ENCODE data around the gene NME1. TPM values are rescaled to one million over a fixed set of nuclear protein-coding genes. Genes with fewer than 3 reads are reported as not detected.
"Not testable (repeated sequence)": the region's sequence is repeated elsewhere in the genome, so short reads cannot be mapped to it uniquely, and the experiment has no call there.

The NME1 gene
- total RNA-seq, 1 experiment from 2014 or later = 172 TPM

DNA sequence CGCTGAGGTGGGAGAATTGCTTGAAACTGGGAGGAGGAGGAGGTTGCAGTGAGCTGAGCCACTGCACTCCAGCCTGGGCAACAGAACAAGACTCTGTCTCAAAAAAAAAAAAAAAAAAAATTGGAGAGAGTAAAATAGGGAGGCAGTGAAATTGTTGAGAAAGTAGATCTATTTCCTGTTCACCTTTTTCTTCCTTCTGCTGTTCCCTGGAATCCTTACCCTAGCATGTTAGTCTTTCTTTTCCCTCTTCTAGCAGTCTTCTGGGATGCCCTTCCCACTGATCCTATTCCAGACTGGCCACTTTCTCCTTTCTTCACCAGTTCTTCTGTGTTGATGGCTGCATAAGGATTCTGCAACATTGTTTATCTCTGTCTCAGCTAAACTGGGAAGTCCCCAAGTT is 16.0 kb downstream of the NME1 start:
- Histone ChIP-seq H2AFZ (no peak overlapping the region), H3K4me1 (replicated peaks; ENCODE audit: insufficient read depth) (peaks cover 18% of the 10 kb centered on the region; the same call in 1 of the 2 replicates), H3K9me3 (ENCODE audit: insufficient read depth, low read depth) (no peaks in the 10 kb centered on the region), H3K4me2 (no peak overlapping the region), H3K9me2 (ENCODE audit: insufficient read depth) (no peaks in the 10 kb centered on the region), H3K27me3 (ENCODE audit: insufficient read depth, low read depth) (no peaks in the 10 kb centered on the region), H3K36me3 (ENCODE audit: low read depth) (peaks cover 42% of the 10 kb centered on the region), H4K20me1 (ENCODE audit: insufficient read depth) (peaks cover 47% of the 10 kb centered on the region), H3K27ac (no peak overlapping the region; the same call in 1 of the 2 replicates), H3K79me2 (ENCODE audit: low read depth) (peaks cover 30% of the 10 kb centered on the region), H3F3A (ENCODE audit: insufficient read depth, low read depth) (peaks cover 79% of the 10 kb centered on the region), H3K4me3 (no peak overlapping the region)
- CTCF ChIA-PET = no interaction called here
- TF ChIP-seq, protein P1, sequence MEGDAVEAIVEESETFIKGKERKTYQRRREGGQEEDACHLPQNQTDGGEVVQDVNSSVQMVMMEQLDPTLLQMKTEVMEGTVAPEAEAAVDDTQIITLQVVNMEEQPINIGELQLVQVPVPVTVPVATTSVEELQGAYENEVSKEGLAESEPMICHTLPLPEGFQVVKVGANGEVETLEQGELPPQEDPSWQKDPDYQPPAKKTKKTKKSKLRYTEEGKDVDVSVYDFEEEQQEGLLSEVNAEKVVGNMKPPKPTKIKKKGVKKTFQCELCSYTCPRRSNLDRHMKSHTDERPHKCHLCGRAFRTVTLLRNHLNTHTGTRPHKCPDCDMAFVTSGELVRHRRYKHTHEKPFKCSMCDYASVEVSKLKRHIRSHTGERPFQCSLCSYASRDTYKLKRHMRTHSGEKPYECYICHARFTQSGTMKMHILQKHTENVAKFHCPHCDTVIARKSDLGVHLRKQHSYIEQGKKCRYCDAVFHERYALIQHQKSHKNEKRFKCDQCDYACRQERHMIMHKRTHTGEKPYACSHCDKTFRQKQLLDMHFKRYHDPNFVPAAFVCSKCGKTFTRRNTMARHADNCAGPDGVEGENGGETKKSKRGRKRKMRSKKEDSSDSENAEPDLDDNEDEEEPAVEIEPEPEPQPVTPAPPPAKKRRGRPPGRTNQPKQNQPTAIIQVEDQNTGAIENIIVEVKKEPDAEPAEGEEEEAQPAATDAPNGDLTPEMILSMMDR (conservative IDR thresholded peaks at IDR 0.05) = no peak
- TF ChIP-seq EZH2 (IDR thresholded peaks at IDR 0.05; ENCODE audit: low read depth) = no peak
- intact Hi-C loops (cut with micrococcal nuclease; ENCODE audit: unreplicated experiment) = loop anchor here (5.0 kb wide), 2 partner anchors 93 to 167 kb away; partner anchors contain the start of genes MBTD1 and UTP18
- BruUV-seq (replicated peaks) = no TSS peak
- POLR2A ChIA-PET (ENCODE audit: unreplicated experiment) = no interaction called here
- DNase-seq = no peak

DNA sequence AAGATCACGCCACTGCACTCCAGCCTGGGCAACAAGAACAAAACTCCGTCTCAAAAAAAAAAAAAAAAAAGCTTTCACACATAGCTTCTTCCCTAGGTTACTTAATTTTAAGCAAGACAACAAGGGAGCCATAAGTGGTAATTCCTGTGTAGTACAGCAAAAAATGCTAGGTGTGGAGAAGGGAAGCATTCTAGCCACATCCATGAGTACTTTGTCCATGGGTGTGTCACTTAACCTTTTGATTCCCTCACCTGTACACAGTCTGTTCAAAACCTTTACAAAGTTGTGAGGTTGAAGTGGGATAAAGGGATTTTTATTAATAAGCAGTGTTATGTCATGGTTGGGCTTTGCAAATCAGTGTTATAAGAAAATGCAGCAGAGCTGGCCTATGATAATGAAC is 17.4 kb downstream of the NME1 start:
- Histone ChIP-seq H3K79me2 (ENCODE audit: low read depth) (peaks cover 30% of the 10 kb centered on the region), H3K27me3 (ENCODE audit: insufficient read depth, low read depth) (no peaks in the 10 kb centered on the region), H2AFZ (no peak overlapping the region), H3K27ac (no peak overlapping the region), H3F3A (ENCODE audit: insufficient read depth, low read depth) (peaks cover 79% of the 10 kb centered on the region), H3K4me2 (no peak overlapping the region), H3K4me3 (no peak overlapping the region), H3K9me3 (ENCODE audit: insufficient read depth, low read depth) (no peaks in the 10 kb centered on the region), H3K9me2 (ENCODE audit: insufficient read depth) (no peaks in the 10 kb centered on the region), H4K20me1 (ENCODE audit: insufficient read depth) (peaks cover 47% of the 10 kb centered on the region), H3K4me1 (replicated peaks; ENCODE audit: insufficient read depth) (peaks cover 15% of the 10 kb centered on the region; the same call in 1 of the 2 replicates), H3K36me3 (ENCODE audit: low read depth) (peaks cover 42% of the 10 kb centered on the region)
- no TSS peak for BruUV-seq (replicated peaks)
- no peak for DNase-seq
- TF ChIP-seq, protein P1 (conservative IDR thresholded peaks at IDR 0.05) = no peak
- no peak for TF ChIP-seq EZH2 (IDR thresholded peaks at IDR 0.05; ENCODE audit: low read depth)
- POLR2A ChIA-PET (ENCODE audit: unreplicated experiment) = interaction anchor here (0.6 kb wide), 1 partner anchor 510 kb away, joined by 16 read pairs; no protein-coding TSS in a partner anchor
- intact Hi-C loops (cut with micrococcal nuclease; ENCODE audit: unreplicated experiment) = no loop called here
- CTCF ChIA-PET = no interaction called here

DNA sequence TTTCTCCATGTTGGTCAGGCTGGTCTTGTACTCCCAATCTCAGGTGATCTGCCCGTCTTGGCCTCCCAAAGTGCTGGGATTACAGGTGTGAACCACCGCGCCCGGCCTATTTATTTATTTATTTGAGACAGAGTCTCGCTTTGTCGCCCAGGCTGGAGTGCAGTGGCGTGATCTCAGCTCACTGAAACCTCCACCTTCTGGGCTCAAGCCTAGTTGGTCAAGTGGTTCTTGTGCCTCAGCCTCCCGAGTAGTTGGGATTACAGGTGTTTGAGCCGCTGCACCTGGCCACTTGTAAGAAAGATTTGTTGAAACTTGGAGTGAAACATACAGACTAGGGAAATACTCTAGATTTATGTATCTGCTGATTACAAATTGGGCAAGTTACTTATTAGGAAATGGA is 18.7 kb downstream of the NME1 start:
- H2AFZ ChIP-seq; DNase-seq; intact Hi-C loops (cut with micrococcal nuclease; ENCODE audit: unreplicated experiment); H3K4me3 ChIP-seq; CTCF ChIA-PET; H3K27me3 ChIP-seq (ENCODE audit: insufficient read depth, low read depth); H3K4me2 ChIP-seq; H3K27ac ChIP-seq; H3K9me3 ChIP-seq (ENCODE audit: insufficient read depth, low read depth); H3K9me2 ChIP-seq (ENCODE audit: insufficient read depth); BruUV-seq (replicated peaks): not testable (repeated sequence)
- H3K79me2 ChIP-seq (ENCODE audit: low read depth) = peaks cover 22% of the 10 kb centered on the region
- H3K36me3 ChIP-seq (ENCODE audit: low read depth) = peaks cover 42% of the 10 kb centered on the region
- peaks cover 78% of the 10 kb centered on the region for H3F3A ChIP-seq (ENCODE audit: insufficient read depth, low read depth)
- POLR2A ChIA-PET (ENCODE audit: unreplicated experiment) = interaction anchor here (0.5 kb wide), 1 partner anchor 139 kb away, joined by 3 read pairs; no protein-coding TSS in a partner anchor
- peaks cover 13% of the 10 kb centered on the region; the same call in 1 of the 2 replicates for H3K4me1 ChIP-seq (replicated peaks; ENCODE audit: insufficient read depth)
- H4K20me1 ChIP-seq (ENCODE audit: insufficient read depth) = peaks cover 48% of the 10 kb centered on the region

DNA sequence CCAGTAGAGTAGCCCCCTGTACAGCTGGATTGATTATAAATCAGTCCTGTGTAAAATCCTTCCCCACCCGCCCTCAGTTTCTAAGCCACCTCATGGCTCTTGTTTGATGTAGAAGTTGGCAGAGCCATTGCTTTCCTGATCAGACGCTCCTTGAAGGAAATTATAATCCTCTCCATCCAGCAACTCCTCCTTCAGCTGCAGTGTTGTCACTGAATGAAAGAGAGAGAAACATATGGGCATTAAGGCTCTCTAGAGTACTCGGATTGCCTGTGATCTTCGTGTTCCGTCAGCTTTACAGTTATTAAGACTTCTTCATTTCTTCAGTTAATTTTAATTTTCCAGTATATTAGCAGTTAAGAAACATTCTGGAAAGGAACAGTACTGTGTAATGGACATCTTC is 27.1 kb downstream of the NME1 start:
- peaks cover 5% of the 10 kb centered on the region for H4K20me1 ChIP-seq (ENCODE audit: insufficient read depth)
- no TSS peak for BruUV-seq (replicated peaks)
- ChIA-PET POLR2A (ENCODE audit: unreplicated experiment) (no interaction called here), CTCF (no interaction called here)
- no peak overlapping the region for H3K4me2 ChIP-seq
- no peak overlapping the region for H3K4me3 ChIP-seq
- H3K27ac ChIP-seq = no peak overlapping the region
- no peaks in the 10 kb centered on the region for H3K4me1 ChIP-seq (replicated peaks; ENCODE audit: insufficient read depth)
- peaks cover 27% of the 10 kb centered on the region for H3F3A ChIP-seq (ENCODE audit: insufficient read depth, low read depth)
- intact Hi-C loops (cut with micrococcal nuclease; ENCODE audit: unreplicated experiment) = no loop called here
- no peak for TF ChIP-seq EZH2 (IDR thresholded peaks at IDR 0.05; ENCODE audit: low read depth)
- TF ChIP-seq, protein P1 (conservative IDR thresholded peaks at IDR 0.05) = no peak
- no peaks in the 10 kb centered on the region for H3K9me3 ChIP-seq (ENCODE audit: insufficient read depth, low read depth)
- H3K9me2 ChIP-seq (ENCODE audit: insufficient read depth) = no peaks in the 10 kb centered on the region
- H2AFZ ChIP-seq = no peak overlapping the region
- H3K79me2 ChIP-seq (ENCODE audit: low read depth) = no peaks in the 10 kb centered on the region
- DNase-seq = no peak
- no peaks in the 10 kb centered on the region for H3K27me3 ChIP-seq (ENCODE audit: insufficient read depth, low read depth)
- H3K36me3 ChIP-seq (ENCODE audit: low read depth) = peaks cover 15% of the 10 kb centered on the region

All from PC-9 (cell line).